Osteoblast (primary cell): ENCODE data around the gene INPP4B. TPM values are rescaled to one million over a fixed set of nuclear protein-coding genes. Genes with fewer than 3 reads are reported as not detected.

Experiments used
- DNase-seq: peaks from one replicate; pipeline ENCODE4 v3.0.0; 2011; ENCODE audit warnings: low spot score, mixed read lengths; ENCODE audit not compliant: insufficient read length; ENCODE audit errors: missing footprints
- H2AFZ ChIP-seq: 2 replicates; pipeline ENCODE4 v1.6.0; 2011; ENCODE audit warnings: mild to moderate bottlenecking, low read length
- H3K27ac ChIP-seq: 2 replicates; pipeline ENCODE4 v1.5.1; 2011; ENCODE audit warnings: mild to moderate bottlenecking, low read depth, low read length, moderate library complexity
- H3K27me3 ChIP-seq: 2 replicates; pipeline ENCODE4 v1.6.0; 2012; ENCODE audit warnings: mild to moderate bottlenecking, control low read depth, inconsistent platforms, low read length, moderate library complexity; ENCODE audit not compliant: insufficient read depth
- H3K36me3 ChIP-seq: 2 replicates; pipeline ENCODE4 v1.5.1; 2011; ENCODE audit warnings: mild to moderate bottlenecking, low read length, control low read depth, moderate library complexity; ENCODE audit not compliant: insufficient read depth
- H3K4me1 ChIP-seq: 2 replicates; pipeline ENCODE4 v1.5.1; 2011; ENCODE audit warnings: mild to moderate bottlenecking, low read length, control low read depth, moderate library complexity; ENCODE audit not compliant: insufficient read depth
- H3K4me2 ChIP-seq: 2 replicates; pipeline ENCODE4 v1.6.0; 2011; ENCODE audit warnings: mild to moderate bottlenecking, low read length; ENCODE audit not compliant: insufficient read depth
- H3K4me3 ChIP-seq: fragments of 200-600 bp; sonication (generic); 3 replicates; pipeline ENCODE4 v1.5.1; 2012; ENCODE audit warnings: mild to moderate bottlenecking, low read length, inconsistent platforms; ENCODE audit not compliant: insufficient read depth
- H3K79me2 ChIP-seq: 2 replicates; pipeline ENCODE4 v1.6.0; 2012; ENCODE audit warnings: mild to moderate bottlenecking, low read length, control low read depth, inconsistent platforms; ENCODE audit not compliant: insufficient read depth
- H3K9me3 ChIP-seq: 2 replicates; pipeline ENCODE4 v1.5.1; 2011; ENCODE audit warnings: low read depth, low read length, control low read depth
- H4K20me1 ChIP-seq: 2 replicates; pipeline ENCODE4 v1.6.0; 2012; ENCODE audit warnings: mild to moderate bottlenecking, low read length, control low read depth; ENCODE audit not compliant: insufficient read depth
- total RNA-seq: library from RNA; depleted of rRNA; stranded (reverse); fragments of >200 nt; gene quantifications from 2 replicates; pipeline ENCODE4 v1.2.3, GENCODE V29; 2012
- TF ChIP-seq, protein P1 (sequence below): IDR thresholded peaks from 2 replicates; pipeline ENCODE4 v1.5.1; 2011; ENCODE audit warnings: mild to moderate bottlenecking, low read depth, low read length, moderate library complexity; ENCODE audit errors: extremely low read depth

Gene INPP4B
- total RNA-seq, 1 donor = 11.6 TPM

GRCh38 chr4:142141224-142141623 lies 704.9 kb downstream of the INPP4B start:
- no peak for DNase-seq
- Histone ChIP-seq H4K20me1 (no peaks in the 10 kb centered on the region), H3K4me3 (no peak overlapping the region), H3K9me3 (no peaks in the 10 kb centered on the region), H3K36me3 (no peaks in the 10 kb centered on the region), H3K27me3 (no peaks in the 10 kb centered on the region), H3K4me2 (no peak overlapping the region), H3K79me2 (no peaks in the 10 kb centered on the region), H3K4me1 (no peaks in the 10 kb centered on the region), H2AFZ (no peak overlapping the region), H3K27ac (no peak overlapping the region)
- TF ChIP-seq, protein P1, sequence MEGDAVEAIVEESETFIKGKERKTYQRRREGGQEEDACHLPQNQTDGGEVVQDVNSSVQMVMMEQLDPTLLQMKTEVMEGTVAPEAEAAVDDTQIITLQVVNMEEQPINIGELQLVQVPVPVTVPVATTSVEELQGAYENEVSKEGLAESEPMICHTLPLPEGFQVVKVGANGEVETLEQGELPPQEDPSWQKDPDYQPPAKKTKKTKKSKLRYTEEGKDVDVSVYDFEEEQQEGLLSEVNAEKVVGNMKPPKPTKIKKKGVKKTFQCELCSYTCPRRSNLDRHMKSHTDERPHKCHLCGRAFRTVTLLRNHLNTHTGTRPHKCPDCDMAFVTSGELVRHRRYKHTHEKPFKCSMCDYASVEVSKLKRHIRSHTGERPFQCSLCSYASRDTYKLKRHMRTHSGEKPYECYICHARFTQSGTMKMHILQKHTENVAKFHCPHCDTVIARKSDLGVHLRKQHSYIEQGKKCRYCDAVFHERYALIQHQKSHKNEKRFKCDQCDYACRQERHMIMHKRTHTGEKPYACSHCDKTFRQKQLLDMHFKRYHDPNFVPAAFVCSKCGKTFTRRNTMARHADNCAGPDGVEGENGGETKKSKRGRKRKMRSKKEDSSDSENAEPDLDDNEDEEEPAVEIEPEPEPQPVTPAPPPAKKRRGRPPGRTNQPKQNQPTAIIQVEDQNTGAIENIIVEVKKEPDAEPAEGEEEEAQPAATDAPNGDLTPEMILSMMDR = no peak

DNA sequence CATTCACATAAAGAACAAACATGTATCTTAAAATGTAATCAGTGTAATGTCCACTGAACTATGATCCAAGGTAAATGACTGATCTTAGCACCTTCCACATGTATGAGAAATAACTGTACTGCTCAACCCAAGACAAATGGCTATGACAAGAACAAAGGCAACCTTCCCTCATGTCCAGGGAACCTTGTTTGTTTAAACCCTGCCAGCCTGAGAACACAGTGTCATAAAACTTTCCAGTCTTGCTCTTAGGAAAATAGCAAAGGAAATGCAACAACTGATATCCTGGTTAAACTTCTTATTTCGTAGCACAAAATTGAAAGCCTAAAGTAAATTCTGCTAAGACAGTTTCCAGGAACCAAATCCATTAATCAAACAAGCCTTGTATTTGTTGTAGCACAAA lies 715.4 kb downstream of the INPP4B start:
- Histone ChIP-seq H3K27ac (no peak overlapping the region), H3K4me3 (no peak overlapping the region), H3K4me2 (no peak overlapping the region), H4K20me1 (no peaks in the 10 kb centered on the region), H3K79me2 (no peaks in the 10 kb centered on the region), H3K9me3 (no peaks in the 10 kb centered on the region), H3K27me3 (no peaks in the 10 kb centered on the region), H3K36me3 (no peaks in the 10 kb centered on the region), H2AFZ (no peak overlapping the region), H3K4me1 (no peaks in the 10 kb centered on the region)
- no peak for DNase-seq
- TF ChIP-seq, protein P1 = no peak

GRCh38 chr4:142129931-142130330 lies 716.2 kb downstream of the INPP4B start:
- no peaks in the 10 kb centered on the region for H4K20me1 ChIP-seq
- H3K4me3 ChIP-seq = no peak overlapping the region
- H3K4me2 ChIP-seq = no peak overlapping the region
- H2AFZ ChIP-seq = no peak overlapping the region
- TF ChIP-seq, protein P1 = no peak
- H3K4me1 ChIP-seq = no peaks in the 10 kb centered on the region
- H3K27me3 ChIP-seq = no peaks in the 10 kb centered on the region
- H3K9me3 ChIP-seq = no peaks in the 10 kb centered on the region
- no peaks in the 10 kb centered on the region for H3K79me2 ChIP-seq
- no peak overlapping the region for H3K27ac ChIP-seq
- H3K36me3 ChIP-seq = no peaks in the 10 kb centered on the region
- DNase-seq = no peak

GRCh38 chr4:142129473-142129872 lies 716.6 kb downstream of the INPP4B start:
- Histone ChIP-seq H3K36me3 (no peaks in the 10 kb centered on the region), H3K4me3 (no peak overlapping the region), H3K27ac (no peak overlapping the region), H3K4me2 (no peak overlapping the region), H2AFZ (no peak overlapping the region), H3K79me2 (no peaks in the 10 kb centered on the region), H3K4me1 (no peaks in the 10 kb centered on the region), H3K27me3 (no peaks in the 10 kb centered on the region), H3K9me3 (no peaks in the 10 kb centered on the region), H4K20me1 (no peaks in the 10 kb centered on the region)
- TF ChIP-seq, protein P1 = no peak
- no peak for DNase-seq
